ENCODE results near the gene EXOC6B.
"Not testable (repeated sequence)": the region's sequence is repeated elsewhere in the genome, so short reads cannot be mapped to it uniquely, and the experiment has no call there.

EXOC6B gene

GRCh38 chr2:72698300-72698699, 127.5 kb downstream of the EXOC6B start:
- Histone ChIP-seq H3K4me3 (no peak overlapping the region), H3K27ac (no peak overlapping the region)

GRCh38 chr2:72696559-72696958, 129.3 kb downstream of the EXOC6B start:
- Histone ChIP-seq H3K27ac (no peak overlapping the region), H3K4me3 (no peak overlapping the region)

- no peak overlapping the region for H3K27ac ChIP-seq
- no peak overlapping the region for H3K4me3 ChIP-seq
These were observed 130.2 kb downstream of the EXOC6B start for GRCh38 chr2:72695676-72696075.

GRCh38 chr2:72694715-72695496, 130.9 kb downstream of the EXOC6B start:
- H3K27ac ChIP-seq, result no peak overlapping the region
- no peak overlapping the region for H3K4me3 ChIP-seq

GRCh38 chr2:72689579-72690195, 136.1 kb downstream of the EXOC6B start:
- no peak overlapping the region for H3K27ac ChIP-seq

GRCh38 chr2:72685638-72686213, 140.1 kb downstream of the EXOC6B start:
- Histone ChIP-seq H3K27ac (no peak overlapping the region), H3K4me3 (no peak overlapping the region)

More at GRCh38 chr2:72689579-72690195, 136.1 kb downstream of the EXOC6B start:
- no peak overlapping the region for H3K4me3 ChIP-seq

DNA sequence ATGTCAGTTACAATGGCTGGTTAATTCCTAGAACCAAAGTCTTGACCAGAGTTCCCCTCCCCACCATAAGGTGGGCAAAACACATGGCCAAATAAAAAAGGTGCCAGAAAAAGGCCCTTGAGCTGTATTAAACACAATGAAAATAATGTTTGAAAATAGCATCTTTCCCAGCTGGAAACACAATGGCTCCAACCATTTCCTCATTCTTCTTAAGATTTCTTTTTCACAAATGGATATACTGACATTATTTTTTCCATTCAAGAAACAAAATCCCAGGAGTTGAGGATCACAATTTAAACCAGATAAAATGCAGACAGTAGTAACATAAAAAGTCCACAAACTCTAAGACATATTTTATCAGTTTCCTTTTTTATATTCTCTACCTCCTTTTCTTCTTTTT, 143.8 kb downstream of the EXOC6B start:
- Histone ChIP-seq H3K27ac (no peak overlapping the region), H3K4me3 (no peak overlapping the region)

GRCh38 chr2:72681016-72681995, 144.5 kb downstream of the EXOC6B start:
- H3K27ac ChIP-seq, result no peak overlapping the region
- no peak overlapping the region for H3K4me3 ChIP-seq

GRCh38 chr2:72678024-72678423, 147.8 kb downstream of the EXOC6B start:
- no peak overlapping the region for H3K27ac ChIP-seq
- H3K4me3 ChIP-seq, result no peak overlapping the region

DNA sequence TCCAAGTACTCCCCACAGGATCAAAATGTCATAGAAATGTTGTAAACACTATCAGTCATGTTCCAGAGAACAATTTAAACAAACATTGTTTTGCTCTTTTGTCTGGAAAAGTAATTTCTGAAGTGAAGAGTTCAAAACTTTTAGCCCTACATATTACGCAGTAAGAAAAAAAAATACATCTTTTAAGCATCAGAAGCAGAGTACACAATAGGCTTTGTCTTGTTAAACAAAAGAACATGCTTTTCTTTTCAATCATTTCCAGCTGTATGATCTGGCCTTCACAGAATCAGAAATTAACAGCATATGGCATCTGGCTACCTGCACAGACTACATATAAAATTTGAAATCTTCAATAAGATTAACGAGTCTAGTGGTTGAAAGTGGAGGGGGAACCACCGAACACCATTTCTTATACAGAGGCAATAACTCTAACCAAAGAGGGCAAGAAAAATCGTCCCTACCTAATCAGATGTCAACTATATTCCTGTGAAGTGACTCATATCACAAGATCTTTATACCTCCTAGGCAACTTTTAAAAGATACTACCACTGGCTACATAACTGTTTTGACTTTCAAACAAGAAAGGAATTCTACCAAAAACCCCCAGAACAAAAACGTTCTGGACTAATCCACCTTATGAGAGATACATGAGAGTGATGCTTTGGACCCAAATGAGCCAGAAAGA, 149.3 kb downstream of the EXOC6B start:
- no peak overlapping the region for H3K4me3 ChIP-seq
- no peak overlapping the region for H3K27ac ChIP-seq

DNA sequence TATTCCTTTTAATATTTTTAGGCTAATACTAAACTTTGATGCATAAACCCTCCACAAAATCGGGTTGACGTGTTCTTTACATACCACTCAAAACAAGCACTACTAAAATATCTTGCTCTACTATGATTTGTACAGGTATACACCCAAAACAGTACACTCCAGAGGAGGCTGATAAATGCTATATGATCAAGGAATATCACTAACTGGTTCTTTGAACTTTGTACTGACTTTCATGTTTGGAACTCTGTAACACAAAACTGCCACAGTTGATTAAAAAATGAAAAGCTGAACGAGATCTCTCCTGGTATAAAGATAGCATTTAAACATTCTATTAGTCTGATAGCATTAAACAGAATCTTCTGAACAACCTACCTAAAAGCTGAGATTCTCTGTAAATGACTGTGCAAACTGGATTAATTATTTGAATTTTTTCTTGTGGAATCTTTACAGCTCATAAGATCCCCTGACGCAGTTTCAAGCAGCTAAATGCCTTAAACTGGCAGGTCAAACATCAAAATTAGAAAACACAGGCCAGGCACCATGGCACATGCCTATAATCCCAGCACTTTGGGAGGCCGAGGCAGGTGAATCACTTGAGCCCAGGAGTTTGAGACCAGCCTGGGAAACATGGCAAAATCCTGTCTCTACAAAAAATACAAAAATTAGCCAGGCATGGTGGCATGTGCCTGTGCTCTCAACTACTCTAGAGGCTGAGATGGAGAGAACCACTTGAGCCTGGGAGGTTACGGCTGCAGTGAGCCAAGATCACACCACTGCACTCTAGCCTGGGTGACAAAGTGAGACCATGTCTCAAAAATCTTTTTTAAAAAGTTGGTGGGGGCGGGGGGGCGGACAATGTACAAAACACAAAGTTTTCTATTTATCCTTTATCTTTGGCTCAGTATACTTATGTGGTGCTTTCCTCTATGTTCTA, 150.6 kb downstream of the EXOC6B start:
- no peak overlapping the region for H3K27ac ChIP-seq
- H3K4me3 ChIP-seq, result no peak overlapping the region

DNA sequence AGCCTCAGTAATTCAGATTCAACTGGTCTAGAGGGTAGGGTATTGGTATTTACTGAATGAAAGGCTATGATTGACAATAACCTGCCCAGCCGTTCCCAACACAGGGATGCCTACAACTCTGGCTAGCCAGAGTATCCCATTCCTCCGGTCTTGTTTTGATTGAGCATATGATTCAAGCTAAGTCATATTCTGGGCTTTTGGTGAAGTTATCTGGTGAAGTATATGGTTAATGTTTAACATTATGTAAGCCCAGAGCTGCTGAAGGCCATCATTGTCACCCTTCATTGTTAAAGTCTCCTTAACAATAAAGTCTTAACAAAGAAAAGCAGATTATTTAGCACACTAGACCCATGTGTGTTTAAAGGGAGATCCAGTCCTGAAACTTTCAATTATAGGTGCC, 152.6 kb downstream of the EXOC6B start:
- no peak overlapping the region for H3K4me3 ChIP-seq
- no peak overlapping the region for H3K27ac ChIP-seq

GRCh38 chr2:72669121-72669520, 156.7 kb downstream of the EXOC6B start:
- Histone ChIP-seq H3K27ac (no peak overlapping the region), H3K4me3 (no peak overlapping the region)

DNA sequence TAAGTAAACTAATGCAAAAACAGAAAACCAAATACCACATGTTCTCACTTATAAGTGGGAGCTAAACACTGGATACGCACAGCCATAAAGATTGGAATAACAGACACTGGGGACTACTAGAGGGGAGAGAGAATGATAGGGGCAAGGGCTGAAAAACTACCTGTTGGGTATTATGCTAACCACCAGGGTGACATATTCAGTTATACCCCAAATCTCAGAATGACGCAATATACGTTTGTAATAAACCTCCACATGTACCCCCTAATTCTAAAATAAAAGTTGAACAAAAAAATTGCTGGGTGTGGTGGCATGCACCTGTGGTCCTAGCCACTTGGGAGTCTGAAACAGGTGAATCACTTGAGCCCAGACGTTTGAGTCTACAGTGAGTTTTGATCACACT, 157.2 kb downstream of the EXOC6B start:
- Histone ChIP-seq H3K27ac (no peak overlapping the region), H3K4me3 (no peak overlapping the region)

GRCh38 chr2:72665448-72665847, 160.4 kb downstream of the EXOC6B start:
- Histone ChIP-seq H3K27ac (no peak overlapping the region), H3K4me3 (no peak overlapping the region)

GRCh38 chr2:72661985-72662384, 163.8 kb downstream of the EXOC6B start:
- no peak overlapping the region for H3K27ac ChIP-seq
- H3K4me3 ChIP-seq, result no peak overlapping the region

DNA sequence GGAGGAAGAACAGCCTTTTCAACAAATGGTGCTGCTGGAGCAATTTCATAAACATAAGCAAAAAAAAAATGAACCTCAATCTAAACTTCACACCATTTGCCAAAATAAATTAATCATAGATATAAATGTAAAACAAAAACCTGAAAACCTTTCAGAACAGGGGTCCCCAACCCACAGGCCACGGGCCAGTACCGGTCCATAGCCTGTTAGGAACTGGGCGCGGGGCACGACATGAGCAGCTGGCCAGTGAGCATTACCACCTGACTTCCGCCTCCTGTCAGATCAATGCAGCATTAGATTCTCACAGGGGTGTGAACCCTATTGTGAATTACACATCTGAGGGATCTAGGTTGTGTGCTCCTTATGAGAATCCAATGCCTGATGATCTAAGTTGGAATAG, 176.0 kb downstream of the EXOC6B start:
- H3K4me3 ChIP-seq, result no peak overlapping the region
- H3K27ac ChIP-seq, result no peak overlapping the region

DNA sequence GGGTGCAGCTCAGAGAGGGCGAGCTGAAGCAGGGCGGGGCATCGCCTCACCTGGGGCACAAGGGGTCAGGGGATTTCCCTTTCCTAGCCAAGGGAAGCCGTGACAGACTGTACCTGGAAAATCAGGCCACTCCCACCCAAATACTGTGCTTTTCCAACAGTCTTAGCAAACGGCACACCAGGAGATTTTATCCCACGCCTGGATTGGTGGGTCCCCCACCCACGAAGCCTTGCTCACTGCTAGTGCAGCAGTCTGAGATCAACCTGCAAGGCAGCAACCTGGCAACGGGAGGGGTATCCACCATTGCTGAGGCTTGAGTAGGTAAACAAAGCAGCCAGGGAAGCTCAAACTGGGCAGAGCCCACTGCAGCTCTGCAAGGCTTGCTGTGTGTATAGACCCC, 184.6 kb downstream of the EXOC6B start:
- H3K4me3 ChIP-seq, H3K27ac ChIP-seq: not testable (repeated sequence)
